Stimulated activated CD8-positive, alpha-beta memory T cell treated with anti-CD3 and anti-CD28 coated beads, Interleukin-4, amount 100 ng/mL, for 24 hours (primary cell): ENCODE measurements around the gene NLGN1.

Experiments used
- DNase-seq: peaks from one replicate; pipeline ENCODE4 v3.0.0-alpha.2; 2020; ENCODE audit warnings: low read depth

Gene NLGN1

GRCh38 chr3:173639098-173639497 is 241.6 kb downstream of the NLGN1 start:
- DNase-seq = no peak

GRCh38 chr3:173641696-173642095 is 244.2 kb downstream of the NLGN1 start:
- no peak for DNase-seq

GRCh38 chr3:173644086-173645082 is 246.8 kb downstream of the NLGN1 start:
- no peak for DNase-seq

GRCh38 chr3:173650596-173650995 is 253.1 kb downstream of the NLGN1 start:
- DNase-seq = no peak

- DNase-seq = no peak
Measured at GRCh38 chr3:173652093-173652492, 254.5 kb downstream of the NLGN1 start.

GRCh38 chr3:173653781-173654180 is 256.2 kb downstream of the NLGN1 start:
- DNase-seq = no peak

- DNase-seq = no peak
Measured at GRCh38 chr3:173659972-173660371, 262.4 kb downstream of the NLGN1 start.

GRCh38 chr3:173660645-173661299 is 263.2 kb downstream of the NLGN1 start:
- no peak for DNase-seq

GRCh38 chr3:173663696-173664111 is 266.2 kb downstream of the NLGN1 start:
- DNase-seq = no peak

- no peak for DNase-seq
Measured at GRCh38 chr3:173676094-173676493, 278.6 kb downstream of the NLGN1 start.

GRCh38 chr3:173681188-173681678 is 283.7 kb downstream of the NLGN1 start:
- no peak for DNase-seq

GRCh38 chr3:173685456-173685855 is 287.9 kb downstream of the NLGN1 start:
- no peak for DNase-seq

- no peak for DNase-seq
Measured at GRCh38 chr3:173688216-173688842, 290.8 kb downstream of the NLGN1 start.

- no peak for DNase-seq
Measured at GRCh38 chr3:173690542-173691180, 293.1 kb downstream of the NLGN1 start.

- DNase-seq = no peak
Measured at GRCh38 chr3:173699353-173699752, 301.8 kb downstream of the NLGN1 start.

GRCh38 chr3:173700336-173700735 is 302.8 kb downstream of the NLGN1 start:
- no peak for DNase-seq

- no peak for DNase-seq
Measured at GRCh38 chr3:173702561-173702960, 305.0 kb downstream of the NLGN1 start.

- no peak for DNase-seq
Measured at GRCh38 chr3:173703771-173704170, 306.2 kb downstream of the NLGN1 start.

- no peak for DNase-seq
Measured at GRCh38 chr3:173706630-173707029, 309.1 kb downstream of the NLGN1 start.

- DNase-seq = no peak
Measured at GRCh38 chr3:173708191-173708590, 310.6 kb downstream of the NLGN1 start.

- DNase-seq = no peak
Measured at GRCh38 chr3:173709026-173709425, 311.5 kb downstream of the NLGN1 start.

- no peak for DNase-seq
Measured at GRCh38 chr3:173711619-173712018, 314.1 kb downstream of the NLGN1 start.
